Myocyte (in vitro differentiated cells): Measurements from ENCODE around the gene TAF10. TPM values are rescaled to one million over a fixed set of nuclear protein-coding genes. Genes with fewer than 3 reads are reported as not detected.

Experiments used
- DNase-seq: peaks from one replicate; pipeline ENCODE4 v3.0.0-alpha.2; 2012; ENCODE audit warnings: low read depth
- total RNA-seq: library from RNA; depleted of rRNA; stranded (reverse); fragments of >200 nt; gene quantifications from 2 replicates; pipeline ENCODE4 v1.2.3, GENCODE V29; 2014

The TAF10 gene
- total RNA-seq, 1 donor from 2014 or later, result 84.2 TPM

GRCh38 chr11:6625832-6626420, 13.9 kb upstream of the TAF10 start:
- DNase-seq, result no peak

GRCh38 chr11:6625156-6625831, 13.3 kb upstream of the TAF10 start:
- no peak for DNase-seq

GRCh38 chr11:6623391-6624363, 11.7 kb upstream of the TAF10 start:
- DNase-seq, result no peak

GRCh38 chr11:6622261-6623171, 10.5 kb upstream of the TAF10 start:
- no peak for DNase-seq

GRCh38 chr11:6621711-6622211, 9.7 kb upstream of the TAF10 start:
- DNase-seq, result no peak

GRCh38 chr11:6620636-6621035, 8.6 kb upstream of the TAF10 start:
- DNase-seq, result no peak

- DNase-seq, result peak; percentile 97
These were observed 7.2 kb upstream of the TAF10 start, which contains the start of gene TPP1 for GRCh38 chr11:6619004-6619745. Gene TPP1 (minus strand): TSS chr11:6619422. CDS start chr11:6619400, 22 bp downstream.

- DNase-seq, result peak; percentile 69
These were observed 6.3 kb upstream of the TAF10 start for GRCh38 chr11:6618117-6619003.

GRCh38 chr11:6617315-6617781, 5.3 kb upstream of the TAF10 start:
- DNase-seq, result no peak

- DNase-seq, result no peak
These were observed 4.7 kb upstream of the TAF10 start for GRCh38 chr11:6616596-6617250.

GRCh38 chr11:6615882-6616585, 4.0 kb upstream of the TAF10 start:
- no peak for DNase-seq

GRCh38 chr11:6615046-6615445, 3.0 kb upstream of the TAF10 start:
- no peak for DNase-seq

- no peak for DNase-seq
These were observed 2.4 kb upstream of the TAF10 start for GRCh38 chr11:6614446-6614845.

GRCh38 chr11:6613496-6613895, 1.5 kb upstream of the TAF10 start:
- DNase-seq, result no peak

GRCh38 chr11:6611963-6612212, 128 bp downstream of the TAF10 start:
- DNase-seq, result no peak

GRCh38 chr11:6611092-6611962, 689 bp downstream of the TAF10 start:
- peak; percentile 38 for DNase-seq

- DNase-seq, result no peak
These were observed 1.4 kb downstream of the TAF10 start for GRCh38 chr11:6610591-6610990.
